ENCODE data around the gene GJB3.

DNA sequence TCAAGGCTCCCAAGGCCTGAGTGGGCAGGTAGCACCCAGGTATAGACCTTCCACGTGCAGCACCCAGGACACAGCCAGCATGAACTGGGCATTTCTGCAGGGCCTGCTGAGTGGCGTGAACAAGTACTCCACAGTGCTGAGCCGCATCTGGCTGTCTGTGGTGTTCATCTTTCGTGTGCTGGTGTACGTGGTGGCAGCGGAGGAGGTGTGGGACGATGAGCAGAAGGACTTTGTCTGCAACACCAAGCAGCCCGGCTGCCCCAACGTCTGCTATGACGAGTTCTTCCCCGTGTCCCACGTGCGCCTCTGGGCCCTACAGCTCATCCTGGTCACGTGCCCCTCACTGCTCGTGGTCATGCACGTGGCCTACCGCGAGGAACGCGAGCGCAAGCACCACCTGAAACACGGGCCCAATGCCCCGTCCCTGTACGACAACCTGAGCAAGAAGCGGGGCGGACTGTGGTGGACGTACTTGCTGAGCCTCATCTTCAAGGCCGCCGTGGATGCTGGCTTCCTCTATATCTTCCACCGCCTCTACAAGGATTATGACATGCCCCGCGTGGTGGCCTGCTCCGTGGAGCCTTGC lies 19.7 kb upstream of the GJB3 start:
- TF ChIP-seq EZH2 (IDR thresholded peaks at IDR 0.05), result no peak
- TF ChIP-seq FOXP2 (optimal IDR thresholded peaks at IDR 0.05; ENCODE audit: control extremely low read depth, extremely low read length, insufficient read depth), result no peak
- TF ChIP-seq POLR2AphosphoS5 (IDR thresholded peaks at IDR 0.05; ENCODE audit: borderline replicate concordance, low read depth, low read length), result no peak

All from SK-N-MC (cell line).